Kidney epithelial cell (primary cell): ENCODE measurements around the gene TBC1D24. TPM values are rescaled to one million over a fixed set of nuclear protein-coding genes. Genes with fewer than 3 reads are reported as not detected.
"Not testable (repeated sequence)": the region's sequence is repeated elsewhere in the genome, so short reads cannot be mapped to it uniquely, and the experiment has no call there.

Experiments used
- DNase-seq: peaks from one replicate; pipeline ENCODE4 v3.0.0-alpha.2; 2010; ENCODE audit warnings: low read depth
- H3K27me3 ChIP-seq: 2 replicates; pipeline ENCODE4 v1.6.0; 2011; ENCODE audit warnings: low read length; ENCODE audit not compliant: control insufficient read depth, insufficient read depth
- H3K36me3 ChIP-seq: 2 replicates; pipeline ENCODE4 v1.5.1; 2011; ENCODE audit warnings: low read length; ENCODE audit not compliant: control insufficient read depth, insufficient read depth
- H3K4me3 ChIP-seq: 2 replicates; pipeline ENCODE4 v1.5.1; 2011; ENCODE audit warnings: low read depth, mild to moderate bottlenecking, control low read depth, low read length
- CTCF ChIP-seq: IDR thresholded peaks from 2 replicates; pipeline ENCODE4 v1.5.1; 2011; ENCODE audit warnings: mild to moderate bottlenecking, moderate library complexity, low read length, control low read depth, inconsistent platforms; ENCODE audit not compliant: insufficient read depth, poor library complexity, severe bottlenecking
- total RNA-seq: library from RNA; depleted of rRNA; stranded (reverse); fragments of >200 nt; gene quantifications from 2 replicates; pipeline ENCODE4 v1.2.3, GENCODE V29; 2015

Gene TBC1D24
- total RNA-seq, 1 donor from 2014 or later, result 14.5 TPM

- H3K36me3 ChIP-seq, result no peaks in the 10 kb centered on the region
- TF ChIP-seq CTCF, result no peak
- peak within 1 kb of the TSS; percentile 76 for H3K4me3 ChIP-seq
- H3K27me3 ChIP-seq, result no peaks in the 10 kb centered on the region
- DNase-seq, result peak; percentile 65
Observed at GRCh38 chr16:2537451-2538379, 62.8 kb downstream of the TBC1D24 start, which contains the start of gene PDPK1. PDPK1 (plus strand) TSS chr16:2538021; CDS start chr16:2538113, 92 bp downstream.

GRCh38 chr16:2539192-2539844 is 64.4 kb downstream of the TBC1D24 start:
- not testable (repeated sequence) for DNase-seq, H3K36me3 ChIP-seq, H3K27me3 ChIP-seq, H3K4me3 ChIP-seq

- H3K36me3 ChIP-seq, result not testable (repeated sequence)
Observed at GRCh38 chr16:2539845-2540458, 65.0 kb downstream of the TBC1D24 start.

GRCh38 chr16:2540912-2541311 is 66.0 kb downstream of the TBC1D24 start:
- not testable (repeated sequence) for H3K4me3 ChIP-seq, DNase-seq, H3K36me3 ChIP-seq, H3K27me3 ChIP-seq

More at GRCh38 chr16:2539845-2540458, 65.0 kb downstream of the TBC1D24 start:
- H3K27me3 ChIP-seq, DNase-seq, H3K4me3 ChIP-seq: not testable (repeated sequence)
- peak; percentile 29 for TF ChIP-seq CTCF

GRCh38 chr16:2541409-2541808 is 66.5 kb downstream of the TBC1D24 start:
- not testable (repeated sequence) for H3K36me3 ChIP-seq, DNase-seq, H3K4me3 ChIP-seq, H3K27me3 ChIP-seq

- not testable (repeated sequence) for H3K4me3 ChIP-seq, DNase-seq, H3K36me3 ChIP-seq, H3K27me3 ChIP-seq
Observed at GRCh38 chr16:2543771-2544170, 68.8 kb downstream of the TBC1D24 start.

- not testable (repeated sequence) for H3K27me3 ChIP-seq, H3K36me3 ChIP-seq, DNase-seq, H3K4me3 ChIP-seq
Observed at GRCh38 chr16:2550283-2550878, 75.5 kb downstream of the TBC1D24 start.

- not testable (repeated sequence) for H3K27me3 ChIP-seq, DNase-seq, H3K36me3 ChIP-seq, H3K4me3 ChIP-seq
Observed at GRCh38 chr16:2551420-2551889, 76.5 kb downstream of the TBC1D24 start.

- H3K36me3 ChIP-seq, H3K27me3 ChIP-seq, DNase-seq, H3K4me3 ChIP-seq: not testable (repeated sequence)
Observed at GRCh38 chr16:2554709-2555425, 79.9 kb downstream of the TBC1D24 start.
